AG09309 (cell line): Measurements from ENCODE around the gene NOXA1.
A peak's percentile ranks its signal among the peaks of the same experiment; 100 is the strongest.

Source experiments
- DNase-seq: peaks from one replicate; pipeline ENCODE4 v3.0.0-alpha.2; 2010; ENCODE audit warnings: low read depth
- H3K4me3 ChIP-seq: 2 replicates; pipeline ENCODE4 v1.5.1; 2011; ENCODE audit warnings: mild to moderate bottlenecking, low read depth, low read length, moderate library complexity; ENCODE audit not compliant: control insufficient read depth
- TF ChIP-seq, protein P1 (sequence below): IDR thresholded peaks from 2 replicates; pipeline ENCODE4 v1.5.1; 2011; ENCODE audit warnings: mild to moderate bottlenecking, low read depth, low read length, inconsistent platforms; ENCODE audit not compliant: insufficient read depth, control insufficient read depth; ENCODE audit errors: missing control alignments

The NOXA1 gene

DNA sequence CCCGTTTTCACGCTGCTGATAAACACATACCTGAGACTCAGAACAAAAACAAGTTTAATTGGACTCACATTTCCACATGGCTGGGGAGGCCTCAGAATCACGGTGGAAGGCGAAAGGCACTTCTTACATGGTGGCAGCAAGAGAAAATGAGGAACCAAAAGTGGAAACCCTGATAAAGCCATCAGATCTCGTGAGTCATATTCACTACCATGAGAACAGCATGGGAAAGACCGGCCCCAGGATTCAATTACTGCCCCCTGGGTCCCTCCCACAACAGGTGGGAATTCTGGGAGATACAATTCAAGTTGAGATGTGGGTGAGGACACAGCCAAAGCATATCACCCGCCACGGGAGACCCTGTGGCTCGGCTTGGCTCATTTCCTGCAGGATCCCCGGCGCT lies 20.4 kb upstream of the NOXA1 start:
- no peak overlapping the region for H3K4me3 ChIP-seq
- TF ChIP-seq, protein P1, sequence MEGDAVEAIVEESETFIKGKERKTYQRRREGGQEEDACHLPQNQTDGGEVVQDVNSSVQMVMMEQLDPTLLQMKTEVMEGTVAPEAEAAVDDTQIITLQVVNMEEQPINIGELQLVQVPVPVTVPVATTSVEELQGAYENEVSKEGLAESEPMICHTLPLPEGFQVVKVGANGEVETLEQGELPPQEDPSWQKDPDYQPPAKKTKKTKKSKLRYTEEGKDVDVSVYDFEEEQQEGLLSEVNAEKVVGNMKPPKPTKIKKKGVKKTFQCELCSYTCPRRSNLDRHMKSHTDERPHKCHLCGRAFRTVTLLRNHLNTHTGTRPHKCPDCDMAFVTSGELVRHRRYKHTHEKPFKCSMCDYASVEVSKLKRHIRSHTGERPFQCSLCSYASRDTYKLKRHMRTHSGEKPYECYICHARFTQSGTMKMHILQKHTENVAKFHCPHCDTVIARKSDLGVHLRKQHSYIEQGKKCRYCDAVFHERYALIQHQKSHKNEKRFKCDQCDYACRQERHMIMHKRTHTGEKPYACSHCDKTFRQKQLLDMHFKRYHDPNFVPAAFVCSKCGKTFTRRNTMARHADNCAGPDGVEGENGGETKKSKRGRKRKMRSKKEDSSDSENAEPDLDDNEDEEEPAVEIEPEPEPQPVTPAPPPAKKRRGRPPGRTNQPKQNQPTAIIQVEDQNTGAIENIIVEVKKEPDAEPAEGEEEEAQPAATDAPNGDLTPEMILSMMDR, result no peak
- no peak for DNase-seq

DNA sequence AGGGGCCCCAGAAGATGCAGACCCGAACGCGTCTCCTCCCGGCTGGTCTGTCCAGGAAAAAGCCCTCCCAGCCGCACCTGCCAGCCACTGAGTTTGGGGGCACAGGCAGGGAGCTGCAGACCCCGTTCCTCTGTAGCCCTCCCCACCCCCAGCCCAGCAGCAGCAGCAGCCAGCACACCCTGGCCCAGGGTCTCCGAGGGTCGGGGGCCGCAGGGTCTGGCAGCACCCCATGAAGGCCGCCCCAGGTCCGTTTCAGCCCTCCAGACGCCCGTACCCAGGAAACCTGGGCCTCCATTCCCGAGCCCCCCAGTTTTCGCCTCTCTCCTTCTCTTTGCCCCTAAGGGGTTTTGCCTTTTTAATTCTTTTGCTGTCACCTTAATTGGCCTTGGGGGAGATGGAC lies 19.9 kb upstream of the NOXA1 start:
- no peak overlapping the region for H3K4me3 ChIP-seq
- TF ChIP-seq, protein P1, result no peak
- no peak for DNase-seq

DNA sequence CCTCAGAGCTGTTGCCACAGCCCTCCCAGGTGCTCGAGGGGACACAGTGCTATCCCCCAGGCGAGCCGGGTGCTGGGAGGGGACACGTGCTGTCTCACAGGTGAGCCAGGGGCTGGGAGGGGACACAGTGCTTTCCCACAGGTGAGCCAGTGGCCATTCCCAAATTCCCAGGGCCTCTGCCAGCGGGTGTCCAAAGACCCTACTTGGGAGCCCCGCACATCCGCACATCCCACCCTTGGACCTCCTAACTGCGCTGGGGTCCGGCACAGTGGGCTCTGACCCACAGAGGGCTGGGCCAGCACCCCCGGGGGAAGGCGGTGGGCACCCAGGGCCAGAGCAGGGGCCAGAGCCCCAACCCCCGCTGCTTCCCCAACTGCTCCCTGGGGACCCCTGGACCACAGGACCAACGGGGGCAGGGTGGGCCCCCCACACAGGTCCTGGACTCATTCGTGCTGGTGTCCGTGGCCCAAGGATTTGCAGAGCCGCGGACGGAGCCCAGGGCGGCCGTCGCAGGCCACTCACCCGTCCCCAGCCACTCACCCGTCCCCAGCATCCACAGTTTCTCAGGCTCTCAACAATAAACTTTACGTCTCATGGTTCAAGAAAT lies 18.1 kb upstream of the NOXA1 start:
- TF ChIP-seq, protein P1, result no peak
- no peak overlapping the region for H3K4me3 ChIP-seq

DNA sequence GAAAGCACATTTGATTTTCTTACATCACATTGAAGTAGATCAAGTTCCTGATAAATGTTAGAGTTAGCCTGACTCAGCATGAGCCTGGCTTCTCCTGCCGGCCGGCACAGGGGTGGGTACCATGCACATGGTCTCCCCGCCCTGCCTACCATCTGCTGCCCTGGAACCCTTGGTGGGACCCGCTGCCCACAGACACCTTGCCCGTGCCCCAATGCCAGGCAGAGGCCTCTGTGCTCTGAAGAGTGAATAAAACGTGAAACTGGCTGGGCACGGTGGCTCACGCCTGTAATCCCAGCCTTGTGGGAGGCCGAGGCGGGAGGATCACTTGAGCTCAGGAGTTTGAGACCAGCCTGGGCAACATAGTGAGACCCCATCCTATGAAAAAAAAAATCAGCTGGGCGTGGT lies 17.5 kb upstream of the NOXA1 start:
- no peak for DNase-seq
- H3K4me3 ChIP-seq, result no peak overlapping the region
- TF ChIP-seq, protein P1, result no peak

More for the DNA sequence above, 18.1 kb upstream of the NOXA1 start:
- DNase-seq, result no peak

- no peak for DNase-seq
- TF ChIP-seq, protein P1, result no peak
- peak overlapping the region; percentile 44 for H3K4me3 ChIP-seq
Measured at GRCh38 chr9:137406085-137406760, 17.0 kb upstream of the NOXA1 start.

DNA sequence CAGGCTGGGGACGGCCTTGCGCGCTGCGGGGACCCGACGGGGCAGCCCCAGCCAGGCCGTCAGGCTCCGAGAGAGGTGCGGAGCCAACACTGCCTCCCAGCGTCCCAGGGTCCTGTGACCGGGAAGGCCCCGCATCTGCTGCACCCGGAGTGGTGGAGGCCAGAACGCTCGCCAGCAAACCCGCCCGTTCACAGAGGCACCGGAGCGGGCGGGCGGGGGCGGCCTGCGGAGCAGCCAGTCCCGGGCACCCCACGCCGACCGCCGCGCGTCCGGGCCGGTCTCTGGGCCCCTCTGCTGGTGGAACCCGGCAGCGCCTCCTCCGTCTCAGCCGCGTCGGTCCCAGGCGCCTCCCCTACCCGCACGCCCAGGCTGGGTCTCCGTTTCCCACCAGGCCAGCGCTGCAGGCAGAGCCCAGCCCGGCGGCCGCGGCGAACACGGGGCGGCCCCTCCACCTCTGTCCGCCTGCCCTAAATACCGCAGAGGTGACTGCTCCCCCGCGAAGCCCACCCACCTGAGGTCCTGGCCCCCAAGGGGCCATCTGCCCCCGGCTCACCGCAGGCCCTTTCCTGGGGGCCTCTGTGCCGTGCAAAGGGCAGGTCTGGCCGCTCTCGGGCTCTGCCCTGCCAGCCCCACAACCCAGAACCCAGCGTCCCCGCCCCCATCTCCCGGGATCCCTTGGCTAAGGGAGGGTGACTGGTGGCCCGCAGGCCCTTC lies 16.2 kb upstream of the NOXA1 start:
- peak overlapping the region; percentile 44 for H3K4me3 ChIP-seq
- no peak for DNase-seq
- TF ChIP-seq, protein P1, result peak; percentile 64
